Left ventricle myocardium inferior (tissue), 1 donor: Measurements from ENCODE around the gene LCN6. TPM values are rescaled to one million over a fixed set of nuclear protein-coding genes. Genes with fewer than 3 reads are reported as not detected.

Experiments used
- DNase-seq: peaks from one replicate; pipeline ENCODE4 v3.0.0-alpha.2; 2020
- H3K27ac ChIP-seq: fragments of 200-600 bp; replicated peaks from 2 replicates; pipeline ENCODE4 v1.8.0; 2021
- H3K27me3 ChIP-seq: fragments of 200-600 bp; 2 replicates; pipeline ENCODE4 v1.8.0; 2021; ENCODE audit warnings: low read depth
- H3K36me3 ChIP-seq: fragments of 200-600 bp; 2 replicates; pipeline ENCODE4 v1.8.0; 2021
- H3K4me1 ChIP-seq: fragments of 200-600 bp; 2 replicates; pipeline ENCODE4 v1.8.0; 2021
- H3K4me3 ChIP-seq: fragments of 200-600 bp; 2 replicates; pipeline ENCODE4 v1.8.0; 2021; ENCODE audit warnings: mild to moderate bottlenecking, moderate library complexity
- H3K9me3 ChIP-seq: fragments of 200-600 bp; replicated peaks from 2 replicates; pipeline ENCODE4 v1.8.0; 2021
- CTCF ChIP-seq: fragments of 200-600 bp; IDR thresholded peaks from 2 replicates; pipeline ENCODE4 v1.8.0; 2021; ENCODE audit warnings: antibody characterized with exemption, mild to moderate bottlenecking, borderline replicate concordance
- intact Hi-C: fragments of 100-400 bp; cut with micrococcal nuclease; formaldehyde crosslinking; loops from one replicate; pipeline ENCODE4 v1.11.0; 2022
- total RNA-seq: library from RNA; stranded (reverse); fragmentation: NEBNext Ultra II Directional; extraction: Animal tissue kit (Norgen Biotek cat#: 25700); gene quantifications from one replicate; pipeline ENCODE4 v1.2.1, GENCODE V29; 2021
- donor health status: DM: no; HTN: yes; CAD: no; lungs with severe emphysema.

The LCN6 gene
- total RNA-seq, 1 donor from 2014 or later: 14.6 TPM

GRCh38 chr9:136740069-136740468 lies 8.3 kb downstream of the LCN6 start:
- no peak for DNase-seq
- no peak for TF ChIP-seq CTCF
- H3K4me3 ChIP-seq: no peak overlapping the region
- no peak overlapping the region for H3K27ac ChIP-seq
- H3K36me3 ChIP-seq: no peaks in the 10 kb centered on the region
- H3K4me1 ChIP-seq: peaks cover 29% of the 10 kb centered on the region
- H3K9me3 ChIP-seq: no peaks in the 10 kb centered on the region
- intact Hi-C loops: no loop called here
- peaks cover 27% of the 10 kb centered on the region for H3K27me3 ChIP-seq

- H3K27ac ChIP-seq: no peak overlapping the region
- H3K4me3 ChIP-seq: no peak overlapping the region
- no peak for DNase-seq
- no peaks in the 10 kb centered on the region for H3K9me3 ChIP-seq
- H3K4me1 ChIP-seq: peaks cover 29% of the 10 kb centered on the region
- intact Hi-C loops: no loop called here
- peaks cover 27% of the 10 kb centered on the region for H3K27me3 ChIP-seq
- no peaks in the 10 kb centered on the region for H3K36me3 ChIP-seq
- no peak for TF ChIP-seq CTCF
Observed at GRCh38 chr9:136739509-136739908, 8.8 kb downstream of the LCN6 start.

GRCh38 chr9:136738960-136739359 lies 9.4 kb downstream of the LCN6 start:
- Histone ChIP-seq H3K9me3 (no peaks in the 10 kb centered on the region), H3K27me3 (peaks cover 25% of the 10 kb centered on the region), H3K4me3 (no peak overlapping the region), H3K4me1 (peaks cover 29% of the 10 kb centered on the region), H3K36me3 (no peaks in the 10 kb centered on the region), H3K27ac (no peak overlapping the region)
- no peak for TF ChIP-seq CTCF
- no peak for DNase-seq
- intact Hi-C loops: no loop called here

- Histone ChIP-seq H3K36me3 (no peaks in the 10 kb centered on the region), H3K27ac (no peak overlapping the region), H3K27me3 (no peaks in the 10 kb centered on the region), H3K4me1 (peaks cover 6% of the 10 kb centered on the region), H3K4me3 (no peak overlapping the region), H3K9me3 (no peaks in the 10 kb centered on the region)
- intact Hi-C loops: no loop called here
- no peak for TF ChIP-seq CTCF
- no peak for DNase-seq
Observed at GRCh38 chr9:136735812-136736480, 12.4 kb downstream of the LCN6 start.

GRCh38 chr9:136734837-136735496 lies 13.4 kb downstream of the LCN6 start:
- no peak overlapping the region for H3K27ac ChIP-seq
- H3K36me3 ChIP-seq: no peaks in the 10 kb centered on the region
- intact Hi-C loops: no loop called here
- no peak overlapping the region for H3K4me3 ChIP-seq
- no peak for TF ChIP-seq CTCF
- H3K27me3 ChIP-seq: no peaks in the 10 kb centered on the region
- H3K9me3 ChIP-seq: no peaks in the 10 kb centered on the region
- DNase-seq: no peak
- H3K4me1 ChIP-seq: no peaks in the 10 kb centered on the region
